HepG2 (cell line): Measurements from ENCODE around the gene JAGN1. TPM values are rescaled to one million over a fixed set of nuclear protein-coding genes. Genes with fewer than 3 reads are reported as not detected.

Source experiments
- HMG20B ChIP-seq: conservative IDR thresholded peaks from 2 replicates; pipeline ENCODE4 v1.6.1; 2016; ENCODE audit warnings: missing genetic modification reagents, missing compliant biosample characterization
- KLF12 ChIP-seq: sonication (generic); formaldehyde crosslinking; IDR thresholded peaks from 2 replicates; pipeline ENCODE4 v1.4.0; 2020; ENCODE audit warnings: missing genetic modification reagents, borderline replicate concordance
- MTF1 ChIP-seq: sonication (generic); formaldehyde crosslinking; IDR thresholded peaks from 2 replicates; pipeline ENCODE4 v1.5.0; 2020; ENCODE audit warnings: missing genetic modification reagents
- MXD4 ChIP-seq: IDR thresholded peaks from 2 replicates; pipeline ENCODE4 v1.6.1; 2016; ENCODE audit warnings: mild to moderate bottlenecking, missing biosample characterization, missing genetic modification reagents
- PHB2 ChIP-seq: fragments of 450-650 bp; IDR thresholded peaks from 2 replicates; pipeline ENCODE4 v1.6.1; 2018; ENCODE audit not compliant: partially characterized antibody
- RFX3 ChIP-seq: IDR thresholded peaks from 2 replicates; pipeline ENCODE4 v1.6.1; 2016; ENCODE audit warnings: missing biosample characterization, missing genetic modification reagents
- TARDBP ChIP-seq: sonication (generic); formaldehyde crosslinking; IDR thresholded peaks from 2 replicates; pipeline ENCODE4 v1.8.0; 2022; ENCODE audit warnings: mild to moderate bottlenecking, missing genetic modification reagents
- TBP ChIP-seq: sonication (generic); formaldehyde crosslinking; IDR thresholded peaks from 2 replicates; pipeline ENCODE4 v1.5.0; 2020; ENCODE audit warnings: missing genetic modification reagents
- ZFP37 ChIP-seq: sonication (generic); formaldehyde crosslinking; IDR thresholded peaks from 2 replicates; pipeline ENCODE4 v1.4.0; 2020; ENCODE audit warnings: missing genetic modification reagents, borderline replicate concordance
- ZFY ChIP-seq: sonication (generic); formaldehyde crosslinking; IDR thresholded peaks from 2 replicates; pipeline ENCODE4 v1.4.0; 2020; ENCODE audit warnings: missing genetic modification reagents
- ZNF136 ChIP-seq: sonication (generic); formaldehyde crosslinking; IDR thresholded peaks from 2 replicates; pipeline ENCODE4 v1.8.1; 2022; ENCODE audit warnings: low read depth, mild to moderate bottlenecking, moderate library complexity, missing genetic modification reagents
- ZNF232 ChIP-seq: sonication (generic); formaldehyde crosslinking; IDR thresholded peaks from 2 replicates; pipeline ENCODE4 v1.4.0; 2020; ENCODE audit warnings: missing genetic modification reagents, borderline replicate concordance
- ZNF282 ChIP-seq: fragments of 450-650 bp; IDR thresholded peaks from 2 replicates; pipeline ENCODE4 v1.6.1; 2018; ENCODE audit not compliant: partially characterized antibody
- ZNF652 ChIP-seq: IDR thresholded peaks from 2 replicates; pipeline ENCODE4 v1.6.1; 2016; ENCODE audit warnings: low read depth, borderline replicate concordance
- ZNF670 ChIP-seq: sonication (generic); formaldehyde crosslinking; IDR thresholded peaks from 2 replicates; pipeline ENCODE4 v1.8.0; 2022; ENCODE audit warnings: mild to moderate bottlenecking, missing genetic modification reagents, borderline replicate concordance
- ZNF766 ChIP-seq: sonication (generic); formaldehyde crosslinking; IDR thresholded peaks from 2 replicates; pipeline ENCODE4 v1.5.0; 2020; ENCODE audit warnings: missing genetic modification reagents, borderline replicate concordance
- ZNF788 ChIP-seq: sonication (generic); formaldehyde crosslinking; IDR thresholded peaks from 2 replicates; pipeline ENCODE4 v1.5.0; 2020; ENCODE audit warnings: mild to moderate bottlenecking, missing genetic modification reagents, borderline replicate concordance
- ZSCAN9 ChIP-seq: IDR thresholded peaks from 2 replicates; pipeline ENCODE4 v1.6.1; 2016; ENCODE audit warnings: borderline replicate concordance
- ZZZ3 ChIP-seq: sonication (generic); formaldehyde crosslinking; IDR thresholded peaks from 2 replicates; pipeline ENCODE4 v1.4.0; 2020; ENCODE audit warnings: missing genetic modification reagents, mild to moderate bottlenecking, borderline replicate concordance
- polyA plus RNA-seq, 8 experiments: library from polyadenylated mRNA; depleted of rRNA in 3 of 8; stranded (reverse) in 7 of 8; unstranded in 1 of 8; fragments of >200 nt; fragmentation: Illumina TruSeq in 4 of 8; extraction: Trizol in 4 of 8; gene quantifications; 2 replicates each; pipeline versions ENCODE4 v1.2.1 to v1.2.3, GENCODE V29; 2011 to 2016; ENCODE audit warnings: low read depth in 4 of 8, missing spikeins in 1 of 8, mixed read lengths in 1 of 8; ENCODE audit not compliant: insufficient read depth in 1 of 8
- total RNA-seq, 5 experiments: library from RNA; depleted of rRNA; stranded (reverse); fragments of >200 nt; fragmentation: Illumina TruSeq; extraction: Trizol; gene quantifications; 2 replicates each; pipeline ENCODE4 v1.2.3, GENCODE V29; 2016; ENCODE audit warnings: low read depth in 1 of 5
- TF ChIP-seq, protein P1 (sequence below): sonication (generic); formaldehyde crosslinking; IDR thresholded peaks from 2 replicates; pipeline ENCODE4 v1.5.1; 2020; ENCODE audit warnings: mild to moderate bottlenecking, missing genetic modification reagents, moderate library complexity
- TF ChIP-seq, protein P2 (sequence below): sonication (generic); formaldehyde crosslinking; IDR thresholded peaks from 2 replicates; pipeline ENCODE4 v1.8.0; 2022; ENCODE audit warnings: mild to moderate bottlenecking, missing genetic modification reagents
- TF ChIP-seq, protein P3 (sequence below): sonication (generic); formaldehyde crosslinking; IDR thresholded peaks from 2 replicates; pipeline ENCODE4 v1.4.0; 2020; ENCODE audit warnings: mild to moderate bottlenecking, missing genetic modification reagents

JAGN1 gene
- total and polyA plus RNA-seq, 2 of the 13 experiments (the other 11 are each of a cell fraction or from before 2014, with no cell fraction given), result 49.9 to 50.9 TPM

DNA sequence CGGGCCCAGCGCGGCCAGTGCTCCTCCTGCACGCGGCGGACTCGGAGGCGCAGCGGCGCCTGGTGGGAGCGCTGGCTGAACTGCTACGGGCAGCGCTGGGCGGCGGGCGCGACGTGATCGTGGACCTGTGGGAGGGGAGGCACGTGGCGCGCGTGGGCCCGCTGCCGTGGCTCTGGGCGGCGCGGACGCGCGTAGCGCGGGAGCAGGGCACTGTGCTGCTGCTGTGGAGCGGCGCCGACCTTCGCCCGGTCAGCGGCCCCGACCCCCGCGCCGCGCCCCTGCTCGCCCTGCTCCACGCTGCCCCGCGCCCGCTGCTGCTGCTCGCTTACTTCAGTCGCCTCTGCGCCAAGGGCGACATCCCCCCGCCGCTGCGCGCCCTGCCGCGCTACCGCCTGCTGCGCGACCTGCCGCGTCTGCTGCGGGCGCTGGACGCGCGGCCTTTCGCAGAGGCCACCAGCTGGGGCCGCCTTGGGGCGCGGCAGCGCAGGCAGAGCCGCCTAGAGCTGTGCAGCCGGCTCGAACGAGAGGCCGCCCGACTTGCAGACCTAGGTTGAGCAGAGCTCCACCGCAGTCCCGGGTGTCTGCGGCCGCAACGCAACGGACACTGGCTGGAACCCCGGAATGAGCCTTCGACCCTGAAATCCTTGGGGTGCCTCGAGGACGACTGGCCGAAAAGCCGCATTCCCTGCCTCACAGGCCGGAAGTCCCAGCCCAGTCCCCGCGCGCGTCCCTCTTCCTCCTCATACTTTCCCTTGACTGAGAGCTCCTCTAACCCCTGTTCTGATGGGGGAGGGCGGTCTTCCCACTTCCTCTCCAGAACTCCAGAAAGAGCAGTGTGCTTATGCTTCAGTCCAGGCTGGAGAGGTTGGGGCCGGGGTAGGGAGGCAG is 25.1 kb downstream of the JAGN1 start (continued):
- no peak for TF ChIP-seq MTF1
- TF ChIP-seq TBP (CRISPR knock-in tag), result no peak
- TF ChIP-seq, protein P1, sequence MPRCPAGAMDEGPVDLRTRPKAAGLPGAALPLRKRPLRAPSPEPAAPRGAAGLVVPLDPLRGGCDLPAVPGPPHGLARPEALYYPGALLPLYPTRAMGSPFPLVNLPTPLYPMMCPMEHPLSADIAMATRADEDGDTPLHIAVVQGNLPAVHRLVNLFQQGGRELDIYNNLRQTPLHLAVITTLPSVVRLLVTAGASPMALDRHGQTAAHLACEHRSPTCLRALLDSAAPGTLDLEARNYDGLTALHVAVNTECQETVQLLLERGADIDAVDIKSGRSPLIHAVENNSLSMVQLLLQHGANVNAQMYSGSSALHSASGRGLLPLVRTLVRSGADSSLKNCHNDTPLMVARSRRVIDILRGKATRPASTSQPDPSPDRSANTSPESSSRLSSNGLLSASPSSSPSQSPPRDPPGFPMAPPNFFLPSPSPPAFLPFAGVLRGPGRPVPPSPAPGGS (CRISPR knock-in tag), result peak; percentile 22; the same call in 1 of the 2 replicates
- peak; percentile 59; the same call in 1 of the 2 replicates for TF ChIP-seq TARDBP (CRISPR knock-in tag)
- TF ChIP-seq, protein P2, sequence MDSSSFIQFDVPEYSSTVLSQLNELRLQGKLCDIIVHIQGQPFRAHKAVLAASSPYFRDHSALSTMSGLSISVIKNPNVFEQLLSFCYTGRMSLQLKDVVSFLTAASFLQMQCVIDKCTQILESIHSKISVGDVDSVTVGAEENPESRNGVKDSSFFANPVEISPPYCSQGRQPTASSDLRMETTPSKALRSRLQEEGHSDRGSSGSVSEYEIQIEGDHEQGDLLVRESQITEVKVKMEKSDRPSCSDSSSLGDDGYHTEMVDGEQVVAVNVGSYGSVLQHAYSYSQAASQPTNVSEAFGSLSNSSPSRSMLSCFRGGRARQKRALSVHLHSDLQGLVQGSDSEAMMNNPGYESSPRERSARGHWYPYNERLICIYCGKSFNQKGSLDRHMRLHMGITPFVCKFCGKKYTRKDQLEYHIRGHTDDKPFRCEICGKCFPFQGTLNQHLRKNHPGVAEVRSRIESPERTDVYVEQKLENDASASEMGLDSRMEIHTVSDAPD, result no peak
- no peak for TF ChIP-seq ZFP37 (CRISPR knock-in tag)
- no peak for TF ChIP-seq ZZZ3 (CRISPR knock-in tag)
- TF ChIP-seq ZNF136 (CRISPR knock-in tag), result no peak
- TF ChIP-seq ZNF766 (CRISPR knock-in tag), result peak; percentile 84; the same call in 1 of the 2 replicates
- 0 out of 2 replicates have a peak, but pooled peaks have one; percentile 38 for TF ChIP-seq ZNF670 (CRISPR knock-in tag)
- peak; percentile 62 for TF ChIP-seq MXD4 (CRISPR knock-in tag)
- peak; percentile 47; the same call in 1 of the 2 replicates for TF ChIP-seq ZSCAN9 (CRISPR knock-in tag)
- TF ChIP-seq, protein P3, sequence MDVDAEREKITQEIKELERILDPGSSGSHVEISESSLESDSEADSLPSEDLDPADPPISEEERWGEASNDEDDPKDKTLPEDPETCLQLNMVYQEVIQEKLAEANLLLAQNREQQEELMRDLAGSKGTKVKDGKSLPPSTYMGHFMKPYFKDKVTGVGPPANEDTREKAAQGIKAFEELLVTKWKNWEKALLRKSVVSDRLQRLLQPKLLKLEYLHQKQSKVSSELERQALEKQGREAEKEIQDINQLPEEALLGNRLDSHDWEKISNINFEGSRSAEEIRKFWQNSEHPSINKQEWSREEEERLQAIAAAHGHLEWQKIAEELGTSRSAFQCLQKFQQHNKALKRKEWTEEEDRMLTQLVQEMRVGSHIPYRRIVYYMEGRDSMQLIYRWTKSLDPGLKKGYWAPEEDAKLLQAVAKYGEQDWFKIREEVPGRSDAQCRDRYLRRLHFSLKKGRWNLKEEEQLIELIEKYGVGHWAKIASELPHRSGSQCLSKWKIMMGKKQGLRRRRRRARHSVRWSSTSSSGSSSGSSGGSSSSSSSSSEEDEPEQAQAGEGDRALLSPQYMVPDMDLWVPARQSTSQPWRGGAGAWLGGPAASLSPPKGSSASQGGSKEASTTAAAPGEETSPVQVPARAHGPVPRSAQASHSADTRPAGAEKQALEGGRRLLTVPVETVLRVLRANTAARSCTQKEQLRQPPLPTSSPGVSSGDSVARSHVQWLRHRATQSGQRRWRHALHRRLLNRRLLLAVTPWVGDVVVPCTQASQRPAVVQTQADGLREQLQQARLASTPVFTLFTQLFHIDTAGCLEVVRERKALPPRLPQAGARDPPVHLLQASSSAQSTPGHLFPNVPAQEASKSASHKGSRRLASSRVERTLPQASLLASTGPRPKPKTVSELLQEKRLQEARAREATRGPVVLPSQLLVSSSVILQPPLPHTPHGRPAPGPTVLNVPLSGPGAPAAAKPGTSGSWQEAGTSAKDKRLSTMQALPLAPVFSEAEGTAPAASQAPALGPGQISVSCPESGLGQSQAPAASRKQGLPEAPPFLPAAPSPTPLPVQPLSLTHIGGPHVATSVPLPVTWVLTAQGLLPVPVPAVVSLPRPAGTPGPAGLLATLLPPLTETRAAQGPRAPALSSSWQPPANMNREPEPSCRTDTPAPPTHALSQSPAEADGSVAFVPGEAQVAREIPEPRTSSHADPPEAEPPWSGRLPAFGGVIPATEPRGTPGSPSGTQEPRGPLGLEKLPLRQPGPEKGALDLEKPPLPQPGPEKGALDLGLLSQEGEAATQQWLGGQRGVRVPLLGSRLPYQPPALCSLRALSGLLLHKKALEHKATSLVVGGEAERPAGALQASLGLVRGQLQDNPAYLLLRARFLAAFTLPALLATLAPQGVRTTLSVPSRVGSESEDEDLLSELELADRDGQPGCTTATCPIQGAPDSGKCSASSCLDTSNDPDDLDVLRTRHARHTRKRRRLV (CRISPR knock-in tag), result no peak
- TF ChIP-seq ZNF652 (CRISPR knock-in tag), result no peak
- TF ChIP-seq RFX3 (CRISPR knock-in tag), result no peak
- no peak for TF ChIP-seq PHB2
- peak; percentile 81; the same call in 1 of the 2 replicates for TF ChIP-seq KLF12 (CRISPR knock-in tag)
- TF ChIP-seq ZNF282, result no peak
- TF ChIP-seq HMG20B (CRISPR knock-in tag), result no peak
- peak; percentile 11; the same call in 1 of the 2 replicates for TF ChIP-seq ZNF788 (CRISPR knock-in tag)
- peak; percentile 77; the same call in 1 of the 2 replicates for TF ChIP-seq ZNF232
- peak; percentile 92 for TF ChIP-seq ZFY (CRISPR knock-in tag)
